ENCODE data around the gene CALML3.

DNA sequence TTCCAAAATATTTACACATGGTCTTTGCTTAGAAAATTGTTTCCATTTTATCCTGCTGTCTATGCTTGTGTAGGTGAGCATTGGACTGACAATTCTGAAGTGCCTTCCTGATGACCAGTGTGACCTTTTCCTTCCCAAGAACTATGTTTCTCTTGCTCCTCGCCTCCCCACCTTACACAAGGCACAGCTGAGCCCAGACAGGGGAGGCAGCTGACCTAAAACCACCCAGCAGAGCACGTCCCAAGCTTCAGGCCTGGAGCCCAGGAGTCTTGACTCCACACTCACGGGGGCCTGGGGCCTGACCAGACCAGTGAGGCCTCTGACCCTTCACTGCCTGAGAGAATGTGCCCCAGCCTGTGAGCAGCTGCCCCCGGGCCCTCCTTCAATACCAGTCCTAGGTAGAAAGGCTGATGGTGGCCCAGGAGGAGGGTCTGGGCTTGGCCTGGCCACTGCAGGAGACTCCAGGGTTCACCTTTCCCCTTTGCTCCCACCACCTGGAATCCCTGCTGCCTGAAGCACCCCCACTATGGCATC is 32.4 kb upstream of the CALML3 start:
- no peak for TF ChIP-seq POLR2A (IDR thresholded peaks at IDR 0.05)
- TF ChIP-seq, protein P1, sequence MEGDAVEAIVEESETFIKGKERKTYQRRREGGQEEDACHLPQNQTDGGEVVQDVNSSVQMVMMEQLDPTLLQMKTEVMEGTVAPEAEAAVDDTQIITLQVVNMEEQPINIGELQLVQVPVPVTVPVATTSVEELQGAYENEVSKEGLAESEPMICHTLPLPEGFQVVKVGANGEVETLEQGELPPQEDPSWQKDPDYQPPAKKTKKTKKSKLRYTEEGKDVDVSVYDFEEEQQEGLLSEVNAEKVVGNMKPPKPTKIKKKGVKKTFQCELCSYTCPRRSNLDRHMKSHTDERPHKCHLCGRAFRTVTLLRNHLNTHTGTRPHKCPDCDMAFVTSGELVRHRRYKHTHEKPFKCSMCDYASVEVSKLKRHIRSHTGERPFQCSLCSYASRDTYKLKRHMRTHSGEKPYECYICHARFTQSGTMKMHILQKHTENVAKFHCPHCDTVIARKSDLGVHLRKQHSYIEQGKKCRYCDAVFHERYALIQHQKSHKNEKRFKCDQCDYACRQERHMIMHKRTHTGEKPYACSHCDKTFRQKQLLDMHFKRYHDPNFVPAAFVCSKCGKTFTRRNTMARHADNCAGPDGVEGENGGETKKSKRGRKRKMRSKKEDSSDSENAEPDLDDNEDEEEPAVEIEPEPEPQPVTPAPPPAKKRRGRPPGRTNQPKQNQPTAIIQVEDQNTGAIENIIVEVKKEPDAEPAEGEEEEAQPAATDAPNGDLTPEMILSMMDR (IDR thresholded peaks at IDR 0.05) = no peak
